Keratinocyte (primary cell): ENCODE results near the gene CORO2B. TPM values are rescaled to one million over a fixed set of nuclear protein-coding genes. Genes with fewer than 3 reads are reported as not detected.

Experiments
- DNase-seq: peaks from one replicate; pipeline ENCODE4 v3.0.0-alpha.2; 2011; ENCODE audit warnings: low read depth, missing footprints, low spot score
- FAIRE-seq: peaks from 2 replicates; lab custom pipeline; 2011; peaks lifted over from hg19 to GRCh38; lab: Jason Lieb, UNC
- H2AFZ ChIP-seq: 2 replicates; pipeline ENCODE4 v1.6.0; 2012; ENCODE audit warnings: low read length, control low read depth, inconsistent platforms; ENCODE audit not compliant: control insufficient read depth
- H3K27ac ChIP-seq: 2 replicates; pipeline ENCODE4 v1.5.1; 2011; ENCODE audit warnings: low read length; ENCODE audit not compliant: control insufficient read depth, insufficient read depth
- H3K27me3 ChIP-seq: 3 replicates; pipeline ENCODE4 v1.6.0; 2011; ENCODE audit warnings: low read length; ENCODE audit not compliant: control insufficient read depth, insufficient read depth; ENCODE audit errors: extremely low read depth
- H3K36me3 ChIP-seq, 2 experiments: 2 replicates in 1 of 2; 3 replicates in 1 of 2; pipeline ENCODE4 v1.5.1; 2011; ENCODE audit warnings: low read length in 2 of 2, mild to moderate bottlenecking in 1 of 2; ENCODE audit not compliant: control insufficient read depth in 2 of 2, insufficient read depth in 2 of 2; ENCODE audit errors: extremely low read depth in 1 of 2
- H3K4me1 ChIP-seq: 3 replicates; pipeline ENCODE4 v1.5.1; 2011; ENCODE audit warnings: low read length; ENCODE audit not compliant: control insufficient read depth, insufficient read depth; ENCODE audit errors: extremely low read depth
- H3K4me2 ChIP-seq: 3 replicates; pipeline ENCODE4 v1.6.0; 2011; ENCODE audit warnings: low read depth, low read length; ENCODE audit not compliant: control insufficient read depth, insufficient read depth; ENCODE audit errors: extremely low read depth
- H3K4me3 ChIP-seq, 3 experiments: fragments of 200-600 bp in 1 of 3; sonication (generic) in 1 of 3; 2 replicates in 2 of 3; 3 replicates in 1 of 3; pipeline ENCODE4 v1.5.1; 2011 to 2016; ENCODE audit warnings: low read length in 3 of 3, mild to moderate bottlenecking in 3 of 3, control low read depth in 2 of 3, inconsistent platforms in 1 of 3, low read depth in 1 of 3, mixed read lengths in 1 of 3, mixed run types in 1 of 3, moderate library complexity in 1 of 3; ENCODE audit not compliant: control insufficient read depth in 2 of 3, insufficient read depth in 2 of 3; ENCODE audit errors: extremely low read depth in 1 of 3
- H3K79me2 ChIP-seq: 2 replicates; pipeline ENCODE4 v1.6.0; 2012; ENCODE audit warnings: low read length; ENCODE audit not compliant: control insufficient read depth, insufficient read depth
- H3K9ac ChIP-seq: 3 replicates; pipeline ENCODE4 v1.6.0; 2011; ENCODE audit warnings: low read length; ENCODE audit not compliant: control insufficient read depth, insufficient read depth; ENCODE audit errors: extremely low read depth
- H3K9me1 ChIP-seq: 3 replicates; pipeline ENCODE4 v1.6.0; 2011; ENCODE audit warnings: low read length; ENCODE audit not compliant: control insufficient read depth, insufficient read depth; ENCODE audit errors: extremely low read depth
- H3K9me3 ChIP-seq: 2 replicates; pipeline ENCODE4 v1.5.1; 2012; ENCODE audit warnings: low read depth, low read length; ENCODE audit not compliant: control insufficient read depth
- H4K20me1 ChIP-seq: 3 replicates; pipeline ENCODE4 v1.6.0; 2011; ENCODE audit warnings: low read length; ENCODE audit not compliant: control insufficient read depth, insufficient read depth; ENCODE audit errors: extremely low read depth
- CTCF ChIP-seq, 3 experiments: IDR thresholded peaks in 1 of 3; conservative IDR thresholded peaks in 1 of 3; optimal IDR thresholded peaks in 1 of 3; 2 replicates in 2 of 3; 3 replicates in 1 of 3; pipeline versions ENCODE3 to v1.5.1; 2011; ENCODE audit warnings: low read length in 3 of 3, mild to moderate bottlenecking in 3 of 3, moderate library complexity in 2 of 3, control low read depth in 1 of 3, inconsistent platforms in 1 of 3; ENCODE audit not compliant: insufficient read depth in 2 of 3; ENCODE audit errors: extremely low read depth in 1 of 3
- EZH2 ChIP-seq: IDR thresholded peaks from one replicate; pipeline ENCODE4 v1.6.1; 2012; ENCODE audit warnings: inconsistent platforms, mild to moderate bottlenecking, low read length, moderate library complexity
- dilution Hi-C: fragments of 300-500 bp; cut with MboI; formaldehyde crosslinking; loops from one replicate; pipeline ENCODE4 v1.7.0; 2020; ENCODE audit warnings: low sequenced_read_pairs; ENCODE audit not compliant: extremely low pct_ligation_motif_present
- polyA plus RNA-seq, 5 experiments: library from polyadenylated mRNA; depleted of rRNA in 3 of 5; stranded (reverse) in 3 of 5; stranded (forward) in 1 of 5; unstranded in 1 of 5; fragments of >200 nt; gene quantifications; 1 replicate in 1 of 5; 2 replicates in 3 of 5; 3 replicates in 1 of 5; pipeline versions ENCODE4 v1.2.1 to v1.2.3, GENCODE V29; 2011 to 2012; ENCODE audit warnings: missing spikeins in 2 of 5, low read depth in 1 of 5, low replicate concordance in 1 of 5

The CORO2B gene
- polyA plus RNA-seq, 1 donor (not counting 4 experiments of a cell fraction or from before 2014, with no cell fraction given): 0.13 TPM

GRCh38 chr15:68602459-68603215 is 23.8 kb downstream of the CORO2B start:
- Histone ChIP-seq H3K9me1 (no peaks in the 10 kb centered on the region), H2AFZ (no peak overlapping the region), H4K20me1 (no peaks in the 10 kb centered on the region), H3K4me3 (no peak overlapping the region), H3K27ac (no peak overlapping the region), H3K36me3 (no peaks in the 10 kb centered on the region), H3K9me3 (no peaks in the 10 kb centered on the region), H3K9ac (no peak overlapping the region), H3K4me2 (no peak overlapping the region), H3K79me2 (no peaks in the 10 kb centered on the region), H3K27me3 (peaks cover 7% of the 10 kb centered on the region), H3K4me1 (no peaks in the 10 kb centered on the region)
- no peak for DNase-seq
- dilution Hi-C loops: no loop called here
- no peak for TF ChIP-seq EZH2
- TF ChIP-seq CTCF (optimal IDR thresholded peaks at IDR 0.05 in 1 of 3, IDR thresholded peaks at IDR 0.05 in 1 of 3, conservative IDR thresholded peaks at IDR 0.05 in 1 of 3; ENCODE audit: extremely low read depth in 1 of 3, insufficient read depth in 2 of 3, low read length in 3 of 3): no peak
- no peak for FAIRE-seq

- dilution Hi-C loops: no loop called here
- Histone ChIP-seq H3K9ac (no peak overlapping the region), H3K79me2 (no peaks in the 10 kb centered on the region), H3K27ac (no peak overlapping the region), H3K9me3 (no peaks in the 10 kb centered on the region), H2AFZ (no peak overlapping the region), H3K4me3 (no peak overlapping the region), H3K4me1 (no peaks in the 10 kb centered on the region), H3K4me2 (no peak overlapping the region), H3K9me1 (no peaks in the 10 kb centered on the region), H4K20me1 (no peaks in the 10 kb centered on the region), H3K36me3 (no peaks in the 10 kb centered on the region), H3K27me3 (peaks cover 3% of the 10 kb centered on the region)
- DNase-seq: no peak
- TF ChIP-seq EZH2: no peak
- TF ChIP-seq CTCF (optimal IDR thresholded peaks at IDR 0.05 in 1 of 3, IDR thresholded peaks at IDR 0.05 in 1 of 3, conservative IDR thresholded peaks at IDR 0.05 in 1 of 3; ENCODE audit: extremely low read depth in 1 of 3, insufficient read depth in 2 of 3, low read length in 3 of 3): no peak
- FAIRE-seq: no peak
Measured at GRCh38 chr15:68603216-68603595, 24.4 kb downstream of the CORO2B start.
